Measurements from ENCODE around the gene JPT2. TPM values are rescaled to one million over a fixed set of nuclear protein-coding genes. Genes with fewer than 3 reads are reported as not detected.

Gene JPT2
- total RNA-seq, 1 donor from 2014 or later: 108 TPM

- no peak for TF ChIP-seq CTCF (IDR thresholded peaks at IDR 0.05; ENCODE audit: insufficient read depth, low read length, poor library complexity, severe bottlenecking)
- DNase-seq (ENCODE audit: low read depth): no peak
- H3K36me3 ChIP-seq (ENCODE audit: control insufficient read depth, insufficient read depth, low read length): peaks cover 4% of the 10 kb centered on the region
- H3K4me3 ChIP-seq (ENCODE audit: low read depth, low read length): peak overlapping the region; percentile 61
- H3K27me3 ChIP-seq (ENCODE audit: control insufficient read depth, insufficient read depth, low read length): no peaks in the 10 kb centered on the region
Measured at GRCh38 chr16:1678500-1679098, 520 bp downstream of the JPT2 start.

- TF ChIP-seq CTCF (IDR thresholded peaks at IDR 0.05; ENCODE audit: insufficient read depth, low read length, poor library complexity, severe bottlenecking): no peak
- no peak overlapping the region for H3K4me3 ChIP-seq (ENCODE audit: low read depth, low read length)
- peaks cover 4% of the 10 kb centered on the region for H3K36me3 ChIP-seq (ENCODE audit: control insufficient read depth, insufficient read depth, low read length)
- no peak for DNase-seq (ENCODE audit: low read depth)
- H3K27me3 ChIP-seq (ENCODE audit: control insufficient read depth, insufficient read depth, low read length): no peaks in the 10 kb centered on the region
Measured at GRCh38 chr16:1680361-1680760, 2.3 kb downstream of the JPT2 start.

GRCh38 chr16:1681032-1681431 is 3.0 kb downstream of the JPT2 start:
- Histone ChIP-seq H3K27me3 (ENCODE audit: control insufficient read depth, insufficient read depth, low read length) (no peaks in the 10 kb centered on the region), H3K36me3 (ENCODE audit: control insufficient read depth, insufficient read depth, low read length) (peaks cover 3% of the 10 kb centered on the region), H3K4me3 (ENCODE audit: low read depth, low read length) (no peak overlapping the region)
- TF ChIP-seq CTCF (IDR thresholded peaks at IDR 0.05; ENCODE audit: insufficient read depth, low read length, poor library complexity, severe bottlenecking): no peak
- no peak for DNase-seq (ENCODE audit: low read depth)

GRCh38 chr16:1687427-1688316 is 9.6 kb downstream of the JPT2 start:
- Histone ChIP-seq H3K36me3 (ENCODE audit: control insufficient read depth, insufficient read depth, low read length) (peaks cover 12% of the 10 kb centered on the region), H3K27me3 (ENCODE audit: control insufficient read depth, insufficient read depth, low read length) (no peaks in the 10 kb centered on the region), H3K4me3 (ENCODE audit: low read depth, low read length) (no peak overlapping the region)
- no peak for TF ChIP-seq CTCF (IDR thresholded peaks at IDR 0.05; ENCODE audit: insufficient read depth, low read length, poor library complexity, severe bottlenecking)
- DNase-seq (ENCODE audit: low read depth): no peak

- DNase-seq (ENCODE audit: low read depth): peak; percentile 96
- no peak overlapping the region for H3K4me3 ChIP-seq (ENCODE audit: low read depth, low read length)
- no peak for TF ChIP-seq CTCF (IDR thresholded peaks at IDR 0.05; ENCODE audit: insufficient read depth, low read length, poor library complexity, severe bottlenecking)
Measured at GRCh38 chr16:1688807-1689560, 10.9 kb downstream of the JPT2 start.

More at GRCh38 chr16:1688807-1689560, 10.9 kb downstream of the JPT2 start:
- Histone ChIP-seq H3K27me3 (ENCODE audit: control insufficient read depth, insufficient read depth, low read length) (no peaks in the 10 kb centered on the region), H3K36me3 (ENCODE audit: control insufficient read depth, insufficient read depth, low read length) (peaks cover 13% of the 10 kb centered on the region)
